ENCODE measurements around the gene TWIST1. TPM values are rescaled to one million over a fixed set of nuclear protein-coding genes. Genes with fewer than 3 reads are reported as not detected.

TWIST1 gene
- total RNA-seq, 1 experiment from 2014 or later = not detected

GRCh38 chr7:19099194-19099593 lies 18.2 kb downstream of the TWIST1 start:
- intact Hi-C loops (cut with micrococcal nuclease; ENCODE audit: unreplicated experiment) (no loop called here), in situ Hi-C loops (cut with HindIII; ENCODE audit: low pct_unique_long_range_greater_than_20kb, low sequenced_read_pairs) (no loop called here)
- CTCF ChIA-PET = no interaction called here
- H3K4me3 ChIP-seq (ENCODE audit: low read depth in 2 of 2, low read length in 2 of 2) = no peak overlapping the region
- no peaks in the 10 kb centered on the region for H3K36me3 ChIP-seq (ENCODE audit: control insufficient read depth, insufficient read depth, low read length)
- TF ChIP-seq, protein P1, sequence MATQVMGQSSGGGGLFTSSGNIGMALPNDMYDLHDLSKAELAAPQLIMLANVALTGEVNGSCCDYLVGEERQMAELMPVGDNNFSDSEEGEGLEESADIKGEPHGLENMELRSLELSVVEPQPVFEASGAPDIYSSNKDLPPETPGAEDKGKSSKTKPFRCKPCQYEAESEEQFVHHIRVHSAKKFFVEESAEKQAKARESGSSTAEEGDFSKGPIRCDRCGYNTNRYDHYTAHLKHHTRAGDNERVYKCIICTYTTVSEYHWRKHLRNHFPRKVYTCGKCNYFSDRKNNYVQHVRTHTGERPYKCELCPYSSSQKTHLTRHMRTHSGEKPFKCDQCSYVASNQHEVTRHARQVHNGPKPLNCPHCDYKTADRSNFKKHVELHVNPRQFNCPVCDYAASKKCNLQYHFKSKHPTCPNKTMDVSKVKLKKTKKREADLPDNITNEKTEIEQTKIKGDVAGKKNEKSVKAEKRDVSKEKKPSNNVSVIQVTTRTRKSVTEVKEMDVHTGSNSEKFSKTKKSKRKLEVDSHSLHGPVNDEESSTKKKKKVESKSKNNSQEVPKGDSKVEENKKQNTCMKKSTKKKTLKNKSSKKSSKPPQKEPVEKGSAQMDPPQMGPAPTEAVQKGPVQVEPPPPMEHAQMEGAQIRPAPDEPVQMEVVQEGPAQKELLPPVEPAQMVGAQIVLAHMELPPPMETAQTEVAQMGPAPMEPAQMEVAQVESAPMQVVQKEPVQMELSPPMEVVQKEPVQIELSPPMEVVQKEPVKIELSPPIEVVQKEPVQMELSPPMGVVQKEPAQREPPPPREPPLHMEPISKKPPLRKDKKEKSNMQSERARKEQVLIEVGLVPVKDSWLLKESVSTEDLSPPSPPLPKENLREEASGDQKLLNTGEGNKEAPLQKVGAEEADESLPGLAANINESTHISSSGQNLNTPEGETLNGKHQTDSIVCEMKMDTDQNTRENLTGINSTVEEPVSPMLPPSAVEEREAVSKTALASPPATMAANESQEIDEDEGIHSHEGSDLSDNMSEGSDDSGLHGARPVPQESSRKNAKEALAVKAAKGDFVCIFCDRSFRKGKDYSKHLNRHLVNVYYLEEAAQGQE (IDR thresholded peaks at IDR 0.05; ENCODE audit: insufficient read depth in 1 of 2, low read depth in 2 of 2, low read length in 1 of 2) = no peak
- TF ChIP-seq POLR2AphosphoS5 (IDR thresholded peaks at IDR 0.05; ENCODE audit: low read depth, low read length) (no peak), TCF7L2 (IDR thresholded peaks at IDR 0.05; ENCODE audit: low read depth, low read length) (no peak), SIN3A (IDR thresholded peaks at IDR 0.05; ENCODE audit: borderline replicate concordance, insufficient read depth, low read depth, low read length) (no peak), CTCF (IDR thresholded peaks at IDR 0.05) (no peak)
- no peak for DNase-seq (ENCODE audit: low read depth, low spot score)
- POLR2A ChIA-PET = interaction anchor here (0.6 kb wide), 1 partner anchor 513 kb away, joined by 6 read pairs; no protein-coding TSS in a partner anchor
- H3K27ac ChIP-seq (ENCODE audit: low read length) = no peak overlapping the region
- H3K9me3 ChIP-seq (ENCODE audit: control insufficient read depth, insufficient read depth, low read depth, low read length) = no peaks in the 10 kb centered on the region
- H3K4me1 ChIP-seq (ENCODE audit: control insufficient read depth, insufficient read depth, low read length) = no peaks in the 10 kb centered on the region
- ATAC-seq = no peak
- BruUV-seq (replicated peaks) = no TSS peak
- no peaks in the 10 kb centered on the region for H3K27me3 ChIP-seq (ENCODE audit: control insufficient read depth, insufficient read depth, low read length)

DNA sequence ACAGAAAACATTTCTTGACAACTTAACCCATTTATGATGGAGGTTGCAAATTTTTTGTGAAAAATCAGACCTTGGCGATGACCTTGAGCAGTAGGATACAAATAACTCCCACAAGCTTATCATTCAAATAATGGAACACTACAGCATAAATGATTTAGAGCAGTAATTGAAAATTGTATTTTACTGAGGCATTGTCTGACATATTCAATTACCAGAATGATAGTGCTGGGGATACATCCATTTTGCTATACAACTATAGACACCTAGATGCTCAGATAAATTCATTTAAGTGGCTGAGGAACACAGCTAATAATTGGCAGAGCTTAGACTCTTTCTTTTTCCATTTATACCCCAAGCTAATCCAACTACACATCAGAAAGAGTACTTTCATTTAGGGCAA lies 18.9 kb downstream of the TWIST1 start:
- no peak for TF ChIP-seq SIN3A (IDR thresholded peaks at IDR 0.05; ENCODE audit: borderline replicate concordance, insufficient read depth, low read depth, low read length)
- TF ChIP-seq CTCF (IDR thresholded peaks at IDR 0.05) = no peak
- no peak for TF ChIP-seq TCF7L2 (IDR thresholded peaks at IDR 0.05; ENCODE audit: low read depth, low read length)
- no peak for TF ChIP-seq POLR2AphosphoS5 (IDR thresholded peaks at IDR 0.05; ENCODE audit: low read depth, low read length)
- TF ChIP-seq, protein P1 (IDR thresholded peaks at IDR 0.05; ENCODE audit: insufficient read depth in 1 of 2, low read depth in 2 of 2, low read length in 1 of 2) = no peak
- DNase-seq (ENCODE audit: low read depth, low spot score) (no peak), ATAC-seq (no peak)
- BruUV-seq (replicated peaks) = no TSS peak
- CTCF ChIA-PET = no interaction called here
- in situ Hi-C loops (cut with HindIII; ENCODE audit: low pct_unique_long_range_greater_than_20kb, low sequenced_read_pairs) = no loop called here
- H3K4me3 ChIP-seq (ENCODE audit: low read depth in 2 of 2, low read length in 2 of 2) = no peak overlapping the region
- POLR2A ChIA-PET = no interaction called here
- no peaks in the 10 kb centered on the region for H3K4me1 ChIP-seq (ENCODE audit: control insufficient read depth, insufficient read depth, low read length)
- no peak overlapping the region for H3K27ac ChIP-seq (ENCODE audit: low read length)
- no peaks in the 10 kb centered on the region for H3K9me3 ChIP-seq (ENCODE audit: control insufficient read depth, insufficient read depth, low read depth, low read length)
- H3K36me3 ChIP-seq (ENCODE audit: control insufficient read depth, insufficient read depth, low read length) = no peaks in the 10 kb centered on the region
- H3K27me3 ChIP-seq (ENCODE audit: control insufficient read depth, insufficient read depth, low read length) = no peaks in the 10 kb centered on the region
- intact Hi-C loops (cut with micrococcal nuclease; ENCODE audit: unreplicated experiment) = no loop called here
